K562 (cell line): Measurements from ENCODE around the gene ADAMTS14. TPM values are rescaled to one million over a fixed set of nuclear protein-coding genes. Genes with fewer than 3 reads are reported as not detected.

Source experiments
- ATAC-seq: fragments of 200-7000 bp; cut with Tn5 transposase; 3 replicates; pipeline ENCODE4 v1.9.1; 2020; ENCODE audit warnings: moderate library complexity
- BruUV-seq: library from RNA; stranded (reverse); fragments of 400-500 nt; replicated peaks from 2 replicates; lab custom pipeline; 2021; lab: Mats Ljungman, UMichigan
- CTCF ChIA-PET: fragments of 300-600 bp; formaldehyde crosslinking; extraction: SDS; loops from one replicate; lab custom pipeline; 2021; ENCODE audit warnings: low intra/inter-chr PET ratio; lab: Yijun Ruan, JAX
- POLR2A ChIA-PET: fragments of 300-600, 350-650 bp; sonication (Branson Sonifier 250); formaldehyde crosslinking; extraction: SDS; loops from one replicate; lab custom pipeline; 2021; ENCODE audit warnings: antibody characterized with exemption, inconsistent platforms; lab: Yijun Ruan, JAX
- DNase-seq, 4 experiments: peaks; one replicate each; pipeline versions ENCODE4 v3.0.0 to v3.0.0-alpha.2; 2011 to 2018; ENCODE audit warnings: low spot score in 3 of 4, mixed read lengths in 3 of 4; ENCODE audit errors: extremely low read depth in 1 of 4
- FAIRE-seq: peaks from 2 replicates; lab custom pipeline; 2011; peaks lifted over from hg19 to GRCh38; lab: Jason Lieb, UNC
- H2AFZ ChIP-seq: 2 replicates; pipeline ENCODE4 v1.6.0; 2011; ENCODE audit warnings: low read depth, low read length, control low read depth, inconsistent platforms
- H3K27ac ChIP-seq: fragments of 200-600 bp; 3 replicates; pipeline ENCODE4 v1.8.0; 2011; ENCODE audit warnings: low read depth, mild to moderate bottlenecking, control low read depth, inconsistent platforms, low read length, moderate library complexity, mixed read lengths; ENCODE audit errors: extremely low read depth
- H3K27me3 ChIP-seq, 2 experiments: fragments of 300-600 bp in 1 of 2; 2 replicates in 1 of 2; 3 replicates in 1 of 2; pipeline versions ENCODE4 v1.6.0 to v1.8.0; 2011; ENCODE audit warnings: inconsistent platforms in 2 of 2, low read length in 2 of 2, mild to moderate bottlenecking in 1 of 2, mixed read lengths in 1 of 2, moderate library complexity in 1 of 2; ENCODE audit not compliant: control insufficient read depth in 2 of 2, insufficient read depth in 2 of 2
- H3K36me3 ChIP-seq: fragments of 300-600 bp; 3 replicates; pipeline ENCODE4 v1.8.0; 2011; ENCODE audit warnings: mild to moderate bottlenecking, low read length, inconsistent platforms; ENCODE audit not compliant: control insufficient read depth, insufficient read depth
- H3K4me1 ChIP-seq, 2 experiments: fragments of 200-600 bp in 1 of 2; replicated peaks in 1 of 2; 2 replicates in 1 of 2; 3 replicates in 1 of 2; pipeline versions ENCODE4 v1.5.1 to v1.8.0; 2011; ENCODE audit warnings: inconsistent platforms in 2 of 2, low read length in 2 of 2, mild to moderate bottlenecking in 1 of 2, mixed read lengths in 1 of 2, moderate library complexity in 1 of 2; ENCODE audit not compliant: control insufficient read depth in 2 of 2, insufficient read depth in 2 of 2
- H3K4me2 ChIP-seq: 2 replicates; pipeline ENCODE4 v1.6.1; 2011; ENCODE audit warnings: low read length, control low read depth, inconsistent platforms, mixed read lengths; ENCODE audit not compliant: insufficient read depth
- H3K4me3 ChIP-seq: fragments of 200-600 bp; sonication (generic), shearing (Covaris generic); 2 replicates; pipeline ENCODE4 v1.5.1; 2016; ENCODE audit warnings: control low read depth, inconsistent platforms
- H3K79me2 ChIP-seq: fragments of 200-600 bp; 3 replicates; pipeline ENCODE4 v1.8.0; 2011; ENCODE audit warnings: low read length, inconsistent platforms; ENCODE audit not compliant: control insufficient read depth, insufficient read depth
- H3K9ac ChIP-seq, 2 experiments: 2 replicates each; pipeline versions ENCODE4 v1.6.0 to v1.6.1; 2011; ENCODE audit warnings: low read depth in 2 of 2, low read length in 2 of 2, control low read depth in 1 of 2, inconsistent platforms in 1 of 2, mild to moderate bottlenecking in 1 of 2, mixed read lengths in 1 of 2; ENCODE audit not compliant: insufficient read depth in 1 of 2
- H3K9me1 ChIP-seq: one replicate; pipeline ENCODE4 v1.6.0; 2011; ENCODE audit warnings: inconsistent platforms, mild to moderate bottlenecking, low read length, moderate library complexity; ENCODE audit not compliant: control insufficient read depth, insufficient read depth
- H3K9me3 ChIP-seq: replicated peaks from 2 replicates; pipeline ENCODE4 v1.5.1; 2011; ENCODE audit warnings: low read depth, low read length, inconsistent platforms; ENCODE audit not compliant: control insufficient read depth, insufficient read depth
- H4K20me1 ChIP-seq: replicated peaks from 2 replicates; pipeline ENCODE4 v1.6.1; 2011; ENCODE audit warnings: low read length, inconsistent platforms, mixed read lengths; ENCODE audit not compliant: control insufficient read depth, insufficient read depth
- E2F8 ChIP-seq: fragments of 450-650 bp; IDR thresholded peaks from 2 replicates; pipeline ENCODE4 v1.7.1; 2018; ENCODE audit warnings: mild to moderate bottlenecking, low read depth; ENCODE audit not compliant: partially characterized antibody
- ELK1 ChIP-seq: sonication (generic); formaldehyde crosslinking; IDR thresholded peaks from 2 replicates; pipeline ENCODE4 v1.8.1; 2022; ENCODE audit warnings: missing genetic modification reagents
- FOXJ3 ChIP-seq: sonication (generic); formaldehyde crosslinking; IDR thresholded peaks from 2 replicates; pipeline ENCODE4 v1.4.0; 2020; ENCODE audit warnings: mild to moderate bottlenecking, missing genetic modification reagents
- KLF16 ChIP-seq: IDR thresholded peaks from 2 replicates; pipeline ENCODE4 v1.6.1; 2016; ENCODE audit warnings: antibody characterized with exemption
- KLF6 ChIP-seq: fragments of 250-450 bp; sonication (Bioruptor Pico); IDR thresholded peaks from 2 replicates; pipeline ENCODE4 v1.4.0; 2020; ENCODE audit warnings: mild to moderate bottlenecking, moderate library complexity, borderline replicate concordance
- PRPF4 ChIP-seq: fragments of 200-400 bp; formaldehyde crosslinking; IDR thresholded peaks from one replicate; pipeline ENCODE4 v1.6.1; 2017; ENCODE audit warnings: low read length, low read depth, mild to moderate bottlenecking; ENCODE audit not compliant: insufficient read depth, poor library complexity, severe bottlenecking
- RFX7 ChIP-seq: fragments of 250-450 bp; sonication (Bioruptor Pico); IDR thresholded peaks from 2 replicates; pipeline ENCODE4 v1.5.1; 2021; ENCODE audit warnings: mild to moderate bottlenecking
- SMARCE1 ChIP-seq: fragments of 450-650 bp; IDR thresholded peaks from 2 replicates; pipeline ENCODE4 v1.7.1; 2016; ENCODE audit warnings: mild to moderate bottlenecking
- XRCC5 ChIP-seq: fragments of 200-400 bp; formaldehyde crosslinking; IDR thresholded peaks from 2 replicates; pipeline ENCODE4 v1.6.1; 2017; ENCODE audit warnings: low read depth, mild to moderate bottlenecking, low read length
- ZBTB1 ChIP-seq: sonication (generic); formaldehyde crosslinking; IDR thresholded peaks from 2 replicates; pipeline ENCODE4 v1.8.1; 2023; ENCODE audit warnings: missing genetic modification reagents, low read depth, mild to moderate bottlenecking, borderline replicate concordance
- ZBTB8A ChIP-seq: fragments of 450-650 bp; IDR thresholded peaks from 2 replicates; pipeline ENCODE4 v1.6.1; 2018; ENCODE audit warnings: mild to moderate bottlenecking, moderate library complexity; ENCODE audit not compliant: partially characterized antibody
- ZFP91 ChIP-seq: sonication (generic); formaldehyde crosslinking; IDR thresholded peaks from 2 replicates; pipeline ENCODE4 v1.8.0; 2022; ENCODE audit warnings: mild to moderate bottlenecking, missing genetic modification reagents
- ZNF551 ChIP-seq: fragments of 250-450 bp; sonication (Bioruptor Pico); IDR thresholded peaks from 2 replicates; pipeline ENCODE4 v1.5.0; 2021; ENCODE audit warnings: mild to moderate bottlenecking, moderate library complexity
- WGBS: fragments of 100-300 bp; shearing (Covaris generic); methylation state at CpG from one replicate; pipeline ENCODE4 v1.1.6; 2016; ENCODE audit warnings: low coverage, mixed read lengths; ENCODE audit not compliant: insufficient coverage; ENCODE audit errors: missing lambda C conversion rate; 5-methylcytosine and 5-hydroxymethylcytosine counted together
- in situ Hi-C: fragments of 300-500 bp; cut with MboI; formaldehyde crosslinking; loops from 4 replicates; pipeline ENCODE4 v1.15.0; 2018; ENCODE audit warnings: inconsistent platforms, mixed read lengths
- intact Hi-C: fragments of 100-400 bp; cut with micrococcal nuclease; formaldehyde crosslinking; loops from 2 replicates; pipeline ENCODE4 v1.14.2; 2022
- polyA plus RNA-seq, 8 experiments: library from polyadenylated mRNA; depleted of rRNA in 4 of 8; stranded (reverse) in 5 of 8; unstranded in 3 of 8; fragments of >200 nt; fragmentation: Nextera tagmentation in 2 of 8; fragmentation: Illumina TruSeq in 1 of 8; extraction: Ambion mirVana in 2 of 8; extraction: Trizol in 1 of 8; gene quantifications; 2 replicates each; pipeline versions ENCODE4 v1.2.1 to v1.2.3, GENCODE V29; 2011 to 2014; ENCODE audit warnings: inconsistent platforms in 1 of 8, missing spikeins in 1 of 8
- total RNA-seq, 7 experiments: library from RNA; depleted of rRNA in 6 of 7; stranded (reverse); fragments of >200 nt in 6 of 7; fragmentation: Illumina TruSeq in 2 of 7; extraction: Trizol in 2 of 7; gene quantifications; 2 replicates each; pipeline versions ENCODE4 v1.2.1 to v1.2.3, GENCODE V29; 2011 to 2021; ENCODE audit warnings: low replicate concordance in 1 of 7

Gene ADAMTS14
- total and polyA plus RNA-seq, 9 of the 15 experiments (the other 6 are each of a cell fraction or from before 2014, with no cell fraction given): 0.04 to 37.4 (median 15.9) TPM

GRCh38 chr10:70809726-70810125 is 137.4 kb downstream of the ADAMTS14 start:
- no peak overlapping the region for H3K4me2 ChIP-seq
- DNase-seq (no peak), ATAC-seq (no peak), FAIRE-seq (no peak)
- CTCF ChIA-PET: no interaction called here
- no peak overlapping the region for H3K9ac ChIP-seq
- H3K36me3 ChIP-seq: no peaks in the 10 kb centered on the region
- peaks cover 0 to 3% of the 10 kb centered on the region in 2 experiments; a peak in 2 of 5 replicates for H3K27me3 ChIP-seq
- no peaks in the 10 kb centered on the region for H4K20me1 ChIP-seq
- H2AFZ ChIP-seq: no peak overlapping the region
- H3K9me1 ChIP-seq: no peaks in the 10 kb centered on the region
- no peaks in the 10 kb centered on the region for H3K79me2 ChIP-seq
- no TSS peak for BruUV-seq
- POLR2A ChIA-PET: interaction anchor here (0.6 to 1.7 kb wide), 4 partner anchors 12 to 44 kb away, joined by 3 to 5 read pairs (median 4); no protein-coding TSS in a partner anchor
- in situ Hi-C loops: loop anchor here (10.0 kb wide), 1 partner anchor 75 kb away; the partner anchor contains the start of gene PCBD1
- intact Hi-C loops: no loop called here
- peaks cover 7 to 8% of the 10 kb centered on the region in 2 experiments; a peak in 3 of 5 replicates for H3K4me1 ChIP-seq
- H3K27ac ChIP-seq: no peak overlapping the region
- no peaks in the 10 kb centered on the region for H3K9me3 ChIP-seq
- TF ChIP-seq RFX7 (CRISPR knock-in tag) (no peak), ZBTB1 (CRISPR knock-in tag) (no peak), FOXJ3 (CRISPR knock-in tag) (no peak), E2F8 (no peak), KLF16 (no peak), KLF6 (CRISPR knock-in tag) (no peak), SMARCE1 (no peak), ZNF551 (CRISPR knock-in tag) (no peak), ELK1 (CRISPR knock-in tag) (no peak), PRPF4 (no peak), ZBTB8A (no peak), ZFP91 (CRISPR knock-in tag) (no peak), XRCC5 (no peak)
- WGBS: 4% methylated on average over 2 of the region's 2 CpGs
- H3K4me3 ChIP-seq: no peak overlapping the region
